ENCODE data around the gene CIPC.

Gene CIPC

GRCh38 chr14:77071938-77072388, 26.1 kb upstream of the CIPC start:
- DNase-seq (ENCODE audit: low read depth in 2 of 2): no peak

DNA sequence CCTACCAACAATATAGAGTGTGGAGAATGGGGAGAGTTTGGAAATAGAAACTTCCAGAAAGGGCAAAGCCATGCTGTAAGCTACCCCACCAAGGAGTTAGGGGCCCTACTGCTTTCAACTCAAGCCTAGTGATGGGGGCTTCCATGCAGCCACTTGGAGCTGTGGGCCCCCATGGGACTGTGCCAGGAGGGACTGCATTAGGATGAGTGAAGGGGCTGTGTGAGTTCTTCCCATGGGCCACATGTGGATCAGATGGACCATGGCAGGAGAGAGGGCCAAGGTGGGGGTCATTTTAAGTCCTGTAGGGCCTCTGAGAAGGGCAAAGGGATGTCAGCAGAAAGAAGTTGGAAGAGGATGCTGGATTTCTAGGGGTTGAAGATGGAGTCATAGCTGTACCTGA, 23.1 kb upstream of the CIPC start:
- no peak for DNase-seq (ENCODE audit: low read depth in 2 of 2)

DNA sequence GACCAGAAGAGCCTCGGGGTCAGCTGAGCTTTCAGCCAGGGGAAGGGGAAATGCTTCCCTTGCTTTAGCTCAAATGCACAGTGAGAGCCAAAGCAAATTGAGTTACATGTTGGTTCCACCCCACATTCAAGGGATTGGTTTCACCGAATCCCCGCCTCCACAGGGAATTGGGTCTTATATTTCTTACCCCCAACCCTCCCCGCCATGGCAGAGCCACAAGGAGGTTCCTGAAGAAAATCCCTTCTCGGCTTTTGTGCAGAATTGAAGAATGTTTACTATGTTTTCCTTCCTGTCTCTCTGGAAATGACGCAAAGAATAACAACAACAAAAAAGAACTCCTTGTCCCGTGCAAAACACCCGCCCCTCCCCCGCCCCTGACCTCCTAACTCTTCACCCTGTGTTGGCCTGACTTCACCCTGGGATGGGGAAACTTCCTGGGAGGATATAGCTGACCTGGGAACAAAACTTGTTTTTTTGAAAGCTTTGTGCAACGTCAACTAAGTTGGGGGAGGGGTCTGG, 21.9 kb upstream of the CIPC start:
- DNase-seq (ENCODE audit: low read depth in 2 of 2): no peak

DNA sequence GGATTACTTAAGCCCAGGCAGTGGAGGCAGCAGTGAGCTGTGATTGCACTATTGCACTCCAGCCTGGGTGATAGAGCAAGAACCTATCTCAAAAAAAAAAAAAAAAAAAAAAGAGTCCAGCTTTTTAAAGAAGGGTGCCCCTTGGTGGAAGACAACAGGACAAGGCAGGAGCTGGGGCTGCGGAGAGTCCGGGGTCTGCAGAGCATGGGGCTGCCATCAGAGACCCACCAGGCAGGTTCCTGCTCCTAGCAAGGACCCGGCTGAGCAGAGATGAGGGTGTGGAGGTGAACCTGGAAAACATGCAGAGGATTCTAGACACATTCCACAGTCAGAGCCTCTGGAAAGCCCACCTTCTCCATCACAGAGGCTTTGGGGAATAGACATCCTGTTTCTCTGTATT, 21.0 kb upstream of the CIPC start:
- no peak for DNase-seq (ENCODE audit: low read depth in 2 of 2)

GRCh38 chr14:77082356-77082755, 15.7 kb upstream of the CIPC start:
- no peak for DNase-seq (ENCODE audit: low read depth in 2 of 2)

DNA sequence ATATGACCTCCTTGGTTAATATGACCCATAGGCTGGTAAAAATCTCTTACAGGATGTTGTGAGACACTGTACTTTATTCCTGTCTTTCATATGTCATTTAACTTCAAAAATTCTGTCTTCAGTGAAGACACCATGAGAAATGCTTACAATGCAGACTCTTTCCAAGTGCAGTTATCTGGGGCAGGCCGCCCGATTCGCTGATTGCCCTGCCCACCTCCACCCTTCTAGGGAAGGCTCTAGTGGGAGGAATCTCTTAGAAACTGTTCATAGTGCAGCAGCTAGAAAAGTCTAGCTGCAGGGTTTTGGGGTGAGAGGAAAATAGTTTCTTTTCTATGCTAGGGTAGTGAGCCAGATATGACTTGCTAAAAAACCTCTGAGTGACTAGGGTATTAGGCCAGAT, 15.0 kb upstream of the CIPC start:
- DNase-seq (ENCODE audit: low read depth in 2 of 2): no peak

GRCh38 chr14:77084985-77085384, 13.1 kb upstream of the CIPC start:
- no peak for DNase-seq (ENCODE audit: low read depth in 2 of 2)

DNA sequence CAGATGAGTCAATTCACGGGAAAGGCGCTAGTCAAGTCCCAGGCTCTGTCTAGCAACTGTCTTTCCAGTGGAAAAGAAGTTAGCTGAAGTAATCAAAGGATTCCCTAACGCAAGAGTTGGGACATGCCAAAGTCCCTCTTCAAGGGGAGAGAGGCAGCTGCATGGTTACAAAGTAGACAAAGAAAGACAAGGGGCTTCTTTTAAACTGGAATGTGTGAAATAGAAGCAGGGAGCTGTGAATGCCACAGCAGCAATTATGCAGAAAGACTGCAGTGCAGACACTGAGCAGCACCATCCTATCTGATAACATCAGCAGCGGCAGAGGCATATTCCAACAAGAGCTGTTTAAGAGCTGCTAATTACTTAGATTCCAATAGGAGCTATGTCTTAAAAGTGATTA, 12.5 kb upstream of the CIPC start:
- DNase-seq (ENCODE audit: low read depth in 2 of 2): no peak

DNA sequence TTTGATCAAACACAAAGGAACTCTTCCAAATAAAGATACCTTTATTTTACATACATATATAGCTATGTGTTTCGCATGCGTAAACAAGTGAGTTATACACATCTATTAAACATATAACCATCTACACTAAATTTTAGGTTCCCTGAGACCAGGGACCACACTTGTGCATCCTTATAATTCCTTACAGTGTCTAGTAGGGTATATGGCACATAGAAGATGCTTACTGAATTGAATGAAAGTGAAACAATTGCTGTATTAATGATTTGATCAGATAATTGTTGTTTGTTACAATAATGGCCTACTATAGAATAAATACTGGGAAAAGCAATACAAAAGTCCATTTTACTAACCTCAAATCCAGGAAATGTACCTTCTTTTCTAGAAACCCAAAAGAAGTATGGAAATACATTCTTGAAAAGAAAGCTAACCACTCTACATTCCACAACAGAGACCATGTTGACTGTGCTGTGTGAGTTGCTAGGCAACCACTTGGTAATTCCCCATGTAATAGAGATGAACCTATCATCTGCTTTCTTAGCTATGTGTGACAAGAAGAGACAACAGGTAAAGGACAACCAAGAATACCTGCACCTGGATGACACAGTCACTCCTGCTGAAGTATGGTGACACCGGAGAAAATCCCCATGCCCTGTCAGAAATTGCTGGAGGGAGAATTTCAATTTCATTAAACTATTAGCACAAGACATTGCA, 11.9 kb upstream of the CIPC start:
- no peak for DNase-seq (ENCODE audit: low read depth in 2 of 2)

DNA sequence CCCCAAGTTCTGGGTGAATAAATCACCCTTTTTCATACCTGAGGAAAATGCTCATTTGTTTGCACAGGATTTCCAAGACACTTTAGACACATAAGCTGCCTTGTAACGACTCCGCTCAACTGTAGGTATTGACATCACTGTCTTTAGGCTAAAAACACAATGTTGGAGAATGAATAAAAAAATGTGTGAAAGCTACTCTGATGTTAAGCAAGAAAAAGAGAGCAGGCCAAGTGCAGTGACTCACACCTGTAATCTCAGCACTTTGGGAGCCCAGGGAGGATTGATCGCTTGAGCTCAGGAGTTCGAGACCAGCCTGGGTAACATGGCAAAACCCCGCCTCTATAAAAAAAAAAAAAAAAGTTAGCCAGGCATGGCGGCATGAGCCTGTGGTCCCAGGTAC, 11.1 kb upstream of the CIPC start:
- DNase-seq (ENCODE audit: low read depth in 2 of 2): no peak

DNA sequence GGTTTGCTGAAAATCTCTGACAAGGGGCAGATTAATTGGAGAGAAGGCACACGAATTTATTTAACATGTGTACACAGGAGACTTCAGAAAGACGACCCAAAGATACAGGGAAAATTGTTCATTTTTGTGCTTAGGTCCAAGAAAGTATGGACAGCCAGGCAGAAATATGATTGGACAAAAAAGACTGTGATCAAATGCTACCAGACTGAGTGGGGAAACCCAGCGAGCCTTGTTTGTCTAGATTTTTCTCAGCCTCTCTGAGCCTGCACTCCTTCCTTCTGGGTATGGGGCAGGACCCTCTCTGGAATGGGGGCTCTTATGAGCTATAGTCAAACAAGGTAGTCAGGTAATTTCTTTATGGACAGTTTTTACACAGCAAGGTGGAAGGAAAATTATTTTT, 10.4 kb upstream of the CIPC start:
- DNase-seq (ENCODE audit: low read depth in 2 of 2): no peak

DNA sequence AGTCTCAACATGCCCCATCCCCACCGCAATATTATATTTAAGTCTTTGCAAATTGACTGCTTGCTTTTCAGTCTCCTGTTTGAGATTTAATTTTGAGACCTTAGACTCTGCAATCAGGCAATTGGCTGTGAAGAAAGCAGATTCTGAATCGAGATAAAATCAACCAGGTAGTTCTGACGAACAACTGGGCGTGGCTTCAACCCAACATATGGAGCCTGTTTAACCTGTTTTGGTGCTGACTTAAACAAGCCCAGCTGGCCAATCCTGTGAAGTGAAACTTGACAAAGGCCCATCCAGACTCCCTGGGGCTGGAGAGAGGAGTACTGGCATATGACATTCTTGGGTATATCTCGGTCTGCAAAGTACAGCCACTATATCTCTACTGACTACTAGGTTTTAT, 9.8 kb upstream of the CIPC start:
- no peak for DNase-seq (ENCODE audit: low read depth in 2 of 2)

- DNase-seq (ENCODE audit: low read depth in 2 of 2): no peak
These were observed 9.4 kb upstream of the CIPC start for GRCh38 chr14:77088645-77089044.

DNA sequence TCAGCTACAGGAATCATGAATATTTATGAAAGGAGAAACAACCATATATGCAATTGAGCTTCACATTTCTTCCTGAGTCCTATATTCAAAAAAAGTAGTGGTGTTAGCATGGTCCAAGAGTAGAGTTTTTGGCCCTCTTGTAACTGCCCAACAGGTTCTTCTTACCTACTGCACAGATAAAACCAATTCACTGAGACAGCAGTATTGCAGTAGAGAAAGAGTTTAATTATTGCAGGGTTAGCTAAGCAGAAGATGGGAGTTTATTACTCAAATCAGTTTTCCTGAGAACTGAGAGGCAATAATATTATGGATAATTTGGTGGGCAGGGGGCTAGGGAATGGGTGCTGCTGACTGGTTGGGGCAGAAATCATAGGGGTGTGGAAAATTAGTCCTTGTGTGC, 6.5 kb upstream of the CIPC start:
- DNase-seq (ENCODE audit: low read depth in 2 of 2): no peak

GRCh38 chr14:77092676-77093075, 5.4 kb upstream of the CIPC start:
- no peak for DNase-seq (ENCODE audit: low read depth in 2 of 2)

GRCh38 chr14:77094672-77095284, 3.3 kb upstream of the CIPC start:
- peak; percentile 37 to 60 for DNase-seq (ENCODE audit: low read depth in 2 of 2)

DNA sequence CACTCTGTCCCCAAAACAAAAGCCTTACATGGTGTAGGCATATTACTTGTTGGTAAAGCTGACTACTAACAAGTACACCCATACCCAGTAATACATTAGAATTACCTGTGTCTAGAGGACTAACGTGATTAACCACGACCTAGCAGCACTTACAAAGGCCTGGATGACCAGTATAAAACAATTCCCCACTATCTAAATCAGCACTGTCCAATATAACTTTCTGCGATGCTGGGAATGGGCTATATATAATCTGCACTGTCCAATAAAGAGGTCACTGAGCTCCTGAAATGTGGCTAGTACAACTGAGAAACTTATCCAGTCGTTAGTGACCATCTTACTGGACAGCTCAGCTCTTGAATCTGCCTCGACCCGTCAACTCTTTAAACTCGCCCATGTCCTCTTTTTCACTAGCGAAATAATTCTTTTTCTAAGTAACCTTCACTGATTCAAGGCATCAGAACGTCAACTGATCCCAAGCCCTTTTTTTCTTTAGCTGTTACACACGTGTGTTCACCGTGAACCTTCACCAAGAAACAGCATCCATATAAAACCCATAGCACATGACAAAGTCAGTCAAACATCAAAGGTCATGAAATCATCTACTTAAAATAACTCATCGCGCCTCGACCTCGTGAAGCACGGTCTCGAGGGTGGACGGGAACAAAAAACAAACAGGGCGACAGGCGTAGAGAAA, 905 bp upstream of the CIPC start:
- no peak for DNase-seq (ENCODE audit: low read depth in 2 of 2)

GRCh38 chr14:77098529-77099353, 683 bp downstream of the CIPC start:
- DNase-seq (ENCODE audit: low read depth in 2 of 2): no peak

DNA sequence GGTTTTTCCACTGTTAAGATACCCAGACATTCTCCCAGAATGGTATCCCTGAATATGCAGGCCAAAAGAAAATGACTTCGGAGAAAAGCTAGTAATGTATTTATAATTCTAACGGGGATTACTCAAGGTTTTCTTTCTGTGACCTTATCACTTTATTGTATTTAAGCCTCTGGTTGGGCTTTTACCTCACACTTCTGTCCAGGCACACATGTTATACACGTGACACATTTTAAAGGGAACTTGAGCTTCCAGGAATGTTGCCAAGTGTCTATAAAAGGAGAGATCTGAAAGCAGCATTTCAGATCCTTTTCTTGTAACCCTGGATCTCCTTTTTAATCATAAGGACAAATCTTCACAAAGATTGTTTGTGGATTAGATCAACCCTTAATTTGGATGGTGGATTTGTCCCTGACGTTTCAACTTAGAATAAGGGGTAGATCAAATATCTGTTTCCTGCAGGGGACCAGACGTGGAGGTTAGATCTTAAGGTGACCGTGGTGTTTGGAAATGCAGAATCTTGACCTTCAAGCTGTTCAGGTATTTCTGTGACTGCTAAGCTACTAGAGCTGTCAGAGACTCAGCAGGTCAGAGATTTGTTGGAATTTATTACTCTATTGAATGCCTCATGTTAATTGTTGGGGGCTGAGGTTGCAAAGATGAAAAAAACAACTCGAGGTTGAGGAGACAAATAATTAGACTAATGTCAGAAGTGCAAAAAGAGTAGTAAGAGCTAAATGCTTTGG, 1.5 kb downstream of the CIPC start:
- DNase-seq (ENCODE audit: low read depth in 2 of 2): no peak

GRCh38 chr14:77100961-77101360, 2.9 kb downstream of the CIPC start:
- DNase-seq (ENCODE audit: low read depth in 2 of 2): no peak

GRCh38 chr14:77102154-77102553, 4.1 kb downstream of the CIPC start:
- DNase-seq (ENCODE audit: low read depth in 2 of 2): no peak
